Muscle layer of duodenum (tissue), 2 donors: ENCODE measurements around the gene SFRP5.

Experiments used
- H3K27ac ChIP-seq: one replicate; pipeline ENCODE4 v1.7.0; 2013; ENCODE audit warnings: mild to moderate bottlenecking, low read length
- H3K27me3 ChIP-seq: one replicate; pipeline ENCODE4 v1.7.0; 2013; ENCODE audit warnings: low read depth, mild to moderate bottlenecking, control low read depth, low read length
- H3K36me3 ChIP-seq, 2 donors: one replicate each; pipeline ENCODE4 v1.7.0; 2013; ENCODE audit warnings: low read length in 2 of 2, control low read depth in 1 of 2, mild to moderate bottlenecking in 1 of 2; ENCODE audit not compliant: insufficient read depth in 2 of 2, control insufficient read depth in 1 of 2
- H3K4me1 ChIP-seq, 2 donors: one replicate each; pipeline ENCODE4 v1.7.0; 2013; ENCODE audit warnings: low read length in 2 of 2, mild to moderate bottlenecking in 2 of 2, control low read depth in 1 of 2, moderate library complexity in 1 of 2; ENCODE audit not compliant: insufficient read depth in 2 of 2, control insufficient read depth in 1 of 2
- H3K4me3 ChIP-seq, 2 donors: one replicate each; pipeline ENCODE4 v1.7.0; 2013; ENCODE audit warnings: low read length in 2 of 2, low read depth in 1 of 2, mild to moderate bottlenecking in 1 of 2
- H3K9me3 ChIP-seq, 2 donors: one replicate each; pipeline ENCODE4 v1.7.0; 2013; ENCODE audit warnings: low read length in 2 of 2, control low read depth in 1 of 2, mild to moderate bottlenecking in 1 of 2; ENCODE audit not compliant: control insufficient read depth in 1 of 2
- donor health status: healthy.

SFRP5 gene

GRCh38 chr10:97762056-97762455, 9.7 kb downstream of the SFRP5 start:
- Histone ChIP-seq H3K27me3 (no peaks in the 10 kb centered on the region), H3K27ac (no peak overlapping the region), H3K9me3 (no peaks in the 10 kb centered on the region), H3K36me3 (peaks cover 15 to 37% of the 10 kb centered on the region in 2 donors), H3K4me1 (no peaks in the 10 kb centered on the region), H3K4me3 (no peak overlapping the region)

GRCh38 chr10:97761331-97761865, 10.4 kb downstream of the SFRP5 start:
- Histone ChIP-seq H3K36me3 (peaks cover 15 to 44% of the 10 kb centered on the region in 2 donors), H3K27me3 (no peaks in the 10 kb centered on the region), H3K27ac (no peak overlapping the region), H3K4me1 (no peaks in the 10 kb centered on the region), H3K9me3 (no peaks in the 10 kb centered on the region), H3K4me3 (no peak overlapping the region)

- no peaks in the 10 kb centered on the region for H3K4me1 ChIP-seq
These were observed 11.1 kb downstream of the SFRP5 start for GRCh38 chr10:97760461-97761257.

GRCh38 chr10:97759946-97760345, 11.9 kb downstream of the SFRP5 start:
- H3K9me3 ChIP-seq: no peaks in the 10 kb centered on the region
- no peaks in the 10 kb centered on the region for H3K4me1 ChIP-seq
- H3K27ac ChIP-seq: no peak overlapping the region
- no peaks in the 10 kb centered on the region for H3K27me3 ChIP-seq
- no peak overlapping the region for H3K4me3 ChIP-seq
- H3K36me3 ChIP-seq: peaks cover 17 to 56% of the 10 kb centered on the region in 2 donors

More at GRCh38 chr10:97760461-97761257, 11.1 kb downstream of the SFRP5 start:
- Histone ChIP-seq H3K36me3 (peaks cover 15 to 49% of the 10 kb centered on the region in 2 donors), H3K27ac (no peak overlapping the region), H3K9me3 (no peaks in the 10 kb centered on the region), H3K4me3 (no peak overlapping the region), H3K27me3 (no peaks in the 10 kb centered on the region)

- no peaks in the 10 kb centered on the region for H3K4me1 ChIP-seq
- H3K9me3 ChIP-seq: no peaks in the 10 kb centered on the region
- no peak overlapping the region for H3K27ac ChIP-seq
- H3K4me3 ChIP-seq: no peak overlapping the region
- peaks cover 23 to 62% of the 10 kb centered on the region in 2 donors for H3K36me3 ChIP-seq
- H3K27me3 ChIP-seq: no peaks in the 10 kb centered on the region
These were observed 12.5 kb downstream of the SFRP5 start for GRCh38 chr10:97759158-97759887.

GRCh38 chr10:97757471-97757870, 14.3 kb downstream of the SFRP5 start:
- Histone ChIP-seq H3K27me3 (no peaks in the 10 kb centered on the region), H3K27ac (no peak overlapping the region), H3K4me3 (no peak overlapping the region), H3K36me3 (peaks cover 35 to 80% of the 10 kb centered on the region in 2 donors), H3K4me1 (no peaks in the 10 kb centered on the region), H3K9me3 (no peaks in the 10 kb centered on the region)

- Histone ChIP-seq H3K9me3 (no peaks in the 10 kb centered on the region), H3K36me3 (peaks cover 52 to 88% of the 10 kb centered on the region in 2 donors), H3K27me3 (no peaks in the 10 kb centered on the region), H3K4me3 (no peak overlapping the region), H3K4me1 (no peaks in the 10 kb centered on the region), H3K27ac (no peak overlapping the region)
These were observed 16.1 kb downstream of the SFRP5 start for GRCh38 chr10:97755718-97756117.

- Histone ChIP-seq H3K27me3 (no peaks in the 10 kb centered on the region), H3K4me1 (no peaks in the 10 kb centered on the region), H3K27ac (no peak overlapping the region), H3K9me3 (no peaks in the 10 kb centered on the region), H3K4me3 (no peak overlapping the region), H3K36me3 (peaks cover 55 to 89% of the 10 kb centered on the region in 2 donors)
These were observed 17.1 kb downstream of the SFRP5 start for GRCh38 chr10:97754726-97755125.

GRCh38 chr10:97752956-97753355, 18.8 kb downstream of the SFRP5 start:
- no peaks in the 10 kb centered on the region for H3K4me1 ChIP-seq
- peaks cover 67 to 96% of the 10 kb centered on the region in 2 donors for H3K36me3 ChIP-seq

GRCh38 chr10:97748116-97748515, 23.7 kb downstream of the SFRP5 start:
- no peak overlapping the region for H3K4me3 ChIP-seq
- H3K27me3 ChIP-seq: no peaks in the 10 kb centered on the region
- H3K36me3 ChIP-seq: peaks cover 78 to 87% of the 10 kb centered on the region in 2 donors
- no peak overlapping the region for H3K27ac ChIP-seq
- no peaks in the 10 kb centered on the region for H3K4me1 ChIP-seq
- no peaks in the 10 kb centered on the region for H3K9me3 ChIP-seq

More at GRCh38 chr10:97752956-97753355, 18.8 kb downstream of the SFRP5 start:
- H3K27ac ChIP-seq: no peak overlapping the region
- H3K4me3 ChIP-seq: no peak overlapping the region
- no peaks in the 10 kb centered on the region for H3K27me3 ChIP-seq
- H3K9me3 ChIP-seq: no peaks in the 10 kb centered on the region

GRCh38 chr10:97747573-97747972, 24.2 kb downstream of the SFRP5 start:
- H3K4me3 ChIP-seq: no peak overlapping the region
- no peaks in the 10 kb centered on the region for H3K9me3 ChIP-seq
- no peaks in the 10 kb centered on the region for H3K4me1 ChIP-seq
- H3K27me3 ChIP-seq: no peaks in the 10 kb centered on the region
- H3K27ac ChIP-seq: no peak overlapping the region
- H3K36me3 ChIP-seq: peaks cover 79 to 84% of the 10 kb centered on the region in 2 donors
